Measurements from ENCODE around the gene ELMO3. TPM values are rescaled to one million over a fixed set of nuclear protein-coding genes. Genes with fewer than 3 reads are reported as not detected.
A peak's percentile ranks its signal among the peaks of the same experiment; 100 is the strongest.

Gene ELMO3
- total and polyA plus RNA-seq, 4 donors, result 1.7 to 3.8 (median 3.1) TPM

DNA sequence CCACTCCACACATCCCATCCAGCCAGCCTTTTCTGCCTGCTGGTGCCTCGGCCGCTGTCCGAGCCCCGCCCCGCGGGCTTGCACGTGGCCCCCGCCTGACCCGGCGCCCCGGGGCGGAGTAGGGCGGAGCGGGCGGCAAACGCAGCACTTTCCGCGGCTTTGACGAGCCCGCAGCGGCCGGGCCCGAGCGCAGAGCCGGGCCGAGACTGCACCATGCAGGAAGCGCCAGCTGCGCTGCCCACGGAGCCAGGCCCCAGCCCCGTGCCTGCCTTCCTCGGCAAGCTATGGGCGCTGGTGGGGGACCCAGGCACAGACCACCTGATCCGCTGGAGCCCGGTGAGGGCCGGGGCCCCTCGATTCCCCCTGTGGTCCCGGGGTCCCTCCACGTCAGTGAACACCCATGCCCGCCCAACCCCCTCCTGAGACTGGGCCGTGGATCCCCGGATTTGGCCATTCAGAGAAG lies 34.3 kb upstream of the ELMO3 start, which contains the start of gene HSF4:
Gene HSF4 (plus strand): TSS at position 147 of the 463 bp plus-strand sequence. CDS start 67 bp downstream, at position 214.
- 1% methylated on average over 41 of the region's 41 CpGs for WGBS
- TF ChIP-seq RXRA (IDR thresholded peaks at IDR 0.05) (no peak), FOXA1 (IDR thresholded peaks at IDR 0.05) (no peak), YY1 (IDR thresholded peaks at IDR 0.05) (no peak), RAD21 (IDR thresholded peaks at IDR 0.05) (no peak), JUND (IDR thresholded peaks at IDR 0.05) (no peak), REST (IDR thresholded peaks at IDR 0.05) (no peak), ATF3 (IDR thresholded peaks at IDR 0.05) (no peak), SP1 (IDR thresholded peaks at IDR 0.05) (no peak)
- TF ChIP-seq, protein P1, sequence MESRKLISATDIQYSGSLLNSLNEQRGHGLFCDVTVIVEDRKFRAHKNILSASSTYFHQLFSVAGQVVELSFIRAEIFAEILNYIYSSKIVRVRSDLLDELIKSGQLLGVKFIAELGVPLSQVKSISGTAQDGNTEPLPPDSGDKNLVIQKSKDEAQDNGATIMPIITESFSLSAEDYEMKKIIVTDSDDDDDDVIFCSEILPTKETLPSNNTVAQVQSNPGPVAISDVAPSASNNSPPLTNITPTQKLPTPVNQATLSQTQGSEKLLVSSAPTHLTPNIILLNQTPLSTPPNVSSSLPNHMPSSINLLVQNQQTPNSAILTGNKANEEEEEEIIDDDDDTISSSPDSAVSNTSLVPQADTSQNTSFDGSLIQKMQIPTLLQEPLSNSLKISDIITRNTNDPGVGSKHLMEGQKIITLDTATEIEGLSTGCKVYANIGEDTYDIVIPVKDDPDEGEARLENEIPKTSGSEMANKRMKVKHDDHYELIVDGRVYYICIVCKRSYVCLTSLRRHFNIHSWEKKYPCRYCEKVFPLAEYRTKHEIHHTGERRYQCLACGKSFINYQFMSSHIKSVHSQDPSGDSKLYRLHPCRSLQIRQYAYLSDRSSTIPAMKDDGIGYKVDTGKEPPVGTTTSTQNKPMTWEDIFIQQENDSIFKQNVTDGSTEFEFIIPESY (IDR thresholded peaks at IDR 0.05), result no peak
- Histone ChIP-seq H3K27ac (ENCODE audit: low read depth in 1 of 2, low read length in 2 of 2) (no peak within 1 kb of the TSS), H3K36me3 (ENCODE audit: control insufficient read depth in 4 of 4, insufficient read depth in 3 of 4, low read depth in 1 of 4, low read length in 3 of 4) (peaks cover 0 to 2% (median 0%) of the 10 kb centered on the region in 4 donors), H3K9me3 (ENCODE audit: control insufficient read depth in 4 of 4, low read length in 3 of 4) (no peaks in the 10 kb centered on the region), H3K4me3 (ENCODE audit: low read depth in 1 of 3, low read length in 3 of 3) (peak within 1 kb of the TSS in 2 of 3 donors; percentile 16 to 39), H3K9ac (ENCODE audit: low read depth in 1 of 2, low read length in 2 of 2) (no peak within 1 kb of the TSS), H3K27me3 (ENCODE audit: control insufficient read depth in 4 of 4, insufficient read depth in 4 of 4, low read length in 3 of 4) (no peaks in the 10 kb centered on the region), H3K4me1 (ENCODE audit: control insufficient read depth in 4 of 4, insufficient read depth in 4 of 4, low read length in 3 of 4) (peaks cover 28 to 44% (median 34%) of the 10 kb centered on the region in 4 donors)
- DNase-seq (ENCODE audit: low spot score), result no peak

DNA sequence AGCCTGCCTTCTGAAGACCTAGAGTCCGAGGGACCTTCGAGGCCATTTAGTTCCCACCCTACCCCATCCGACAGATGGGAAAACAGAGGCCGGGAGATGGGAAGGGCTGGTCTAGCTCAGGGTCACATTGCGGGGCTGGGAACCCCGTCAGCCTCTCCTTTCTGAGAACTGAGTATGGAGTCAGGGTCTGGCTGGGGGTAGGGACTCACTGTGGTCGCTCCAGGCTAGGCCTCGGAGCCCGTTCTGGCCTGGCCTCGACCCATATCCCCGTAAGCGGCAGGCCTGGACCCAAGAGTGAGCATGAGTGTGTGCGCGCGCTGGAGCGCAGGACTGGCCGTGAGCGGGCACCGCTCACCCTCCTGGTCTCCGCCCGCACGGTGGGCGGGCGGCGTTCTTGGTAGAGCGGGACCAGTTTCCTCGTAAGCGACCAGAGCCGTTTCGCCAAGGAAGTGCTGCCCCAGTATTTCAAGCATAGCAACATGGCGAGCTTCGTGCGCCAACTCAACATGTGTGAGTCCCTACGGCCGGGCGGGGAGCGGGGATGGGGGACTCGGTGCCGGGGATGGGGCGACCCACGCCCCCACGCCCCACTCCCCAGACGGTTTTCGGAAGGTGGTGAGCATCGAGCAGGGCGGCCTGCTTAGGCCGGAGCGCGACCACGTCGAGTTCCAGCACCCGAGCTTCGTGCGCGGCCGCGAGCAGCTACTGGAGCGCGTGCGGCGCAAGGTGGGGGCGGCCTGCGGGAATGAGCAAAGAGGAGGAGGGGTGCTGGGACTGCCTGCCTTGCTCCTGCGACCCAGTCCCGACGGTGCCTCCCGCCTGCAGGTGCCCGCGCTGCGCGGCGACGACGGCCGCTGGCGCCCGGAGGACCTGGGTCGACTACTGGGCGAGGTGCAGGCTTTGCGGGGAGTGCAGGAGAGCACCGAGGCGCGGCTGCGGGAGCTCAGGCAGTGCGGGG lies 33.5 kb upstream of the ELMO3 start:
- H3K27me3 ChIP-seq (ENCODE audit: control insufficient read depth in 4 of 4, insufficient read depth in 4 of 4, low read length in 3 of 4), result no peaks in the 10 kb centered on the region
- no peak for DNase-seq (ENCODE audit: low spot score)
- H3K9ac ChIP-seq (ENCODE audit: low read depth in 1 of 2, low read length in 2 of 2), result no peak overlapping the region
- peaks cover 29 to 50% (median 38%) of the 10 kb centered on the region in 4 donors for H3K4me1 ChIP-seq (ENCODE audit: control insufficient read depth in 4 of 4, insufficient read depth in 4 of 4, low read length in 3 of 4)
- TF ChIP-seq HNF4A (conservative IDR thresholded peaks at IDR 0.05), result no peak
- no peak for TF ChIP-seq HNF4G (IDR thresholded peaks at IDR 0.05)
- no peak for TF ChIP-seq JUND (IDR thresholded peaks at IDR 0.05)
- no peak overlapping the region for H3K27ac ChIP-seq (ENCODE audit: low read depth in 1 of 2, low read length in 2 of 2)
- peak overlapping the region in 1 of 3 donors; percentile 39 for H3K4me3 ChIP-seq (ENCODE audit: low read depth in 1 of 3, low read length in 3 of 3)
- H3K36me3 ChIP-seq (ENCODE audit: control insufficient read depth in 4 of 4, insufficient read depth in 3 of 4, low read depth in 1 of 4, low read length in 3 of 4), result peaks cover 0 to 2% (median 0%) of the 10 kb centered on the region in 4 donors
- WGBS, result 22% methylated on average over 85 of the region's 85 CpGs
- H3K9me3 ChIP-seq (ENCODE audit: control insufficient read depth in 4 of 4, low read length in 3 of 4), result no peaks in the 10 kb centered on the region
